HCT116 (cell line): ENCODE data around the gene THUMPD2. TPM values are rescaled to one million over a fixed set of nuclear protein-coding genes. Genes with fewer than 3 reads are reported as not detected.

Experiments
- ATAC-seq: fragments of 200-7000 bp; cut with Tn5 transposase; 2 replicates; pipeline ENCODE4 v1.9.1; 2020; ENCODE audit warnings: mild to moderate bottlenecking, moderate library complexity
- BruUV-seq: library from RNA; stranded (reverse); fragments of 400-500 nt; replicated peaks from 2 replicates; lab custom pipeline; 2021; lab: Mats Ljungman, UMichigan
- CTCF ChIA-PET: fragments of 300-600 bp; sonication (Branson Sonifier 250); formaldehyde crosslinking; loops from one replicate; lab custom pipeline; 2021; ENCODE audit warnings: antibody characterized with exemption; lab: Charles Lee
- POLR2A ChIA-PET: fragments of 300-600, 350-600 bp; sonication (Branson Sonifier 250); formaldehyde crosslinking; loops from one replicate; lab custom pipeline; 2021; ENCODE audit warnings: antibody characterized with exemption; lab: Charles Lee
- RAD21 ChIA-PET, 2 experiments: fragments of 300-600 bp; sonication (Branson Sonifier 250); formaldehyde crosslinking; loops; one replicate each; lab custom pipeline; 2023; ENCODE audit warnings: low total read pairs in 2 of 2; ENCODE audit not compliant: uncharacterized antibody in 2 of 2, unreplicated experiment in 2 of 2, low non-redundant PET in 1 of 2; lab: Charles Lee
- DNase-seq: peaks from one replicate; pipeline ENCODE4 v3.0.0-alpha.2; 2010; ENCODE audit warnings: low read depth, low spot score
- H2AFZ ChIP-seq: fragments of 200-600 bp; shearing (Covaris generic), sonication (generic); 2 replicates; pipeline ENCODE4 v1.6.1; 2017; ENCODE audit warnings: low read depth, mixed run types, mixed read lengths, antibody characterized with exemption, low read length; ENCODE audit not compliant: poor library complexity, severe bottlenecking
- H3K27ac ChIP-seq: 2 replicates; pipeline ENCODE4 v1.5.1; 2012; ENCODE audit warnings: low read depth, low read length
- H3K27me3 ChIP-seq: fragments of 200-600 bp; sonication (generic); 2 replicates; pipeline ENCODE4 v1.6.1; 2016; ENCODE audit warnings: mixed run types, low read length, mixed read lengths; ENCODE audit not compliant: insufficient read depth
- H3K36me3 ChIP-seq, 2 experiments: fragments of 200-500 bp in 1 of 2; fragments of 200-600 bp in 1 of 2; sonication (Bioruptor generic) in 1 of 2; sonication (generic) in 1 of 2; 2 replicates each; pipeline versions ENCODE4 v1.5.1 to v1.6.1; 2014 to 2016; ENCODE audit warnings: low read length in 2 of 2, inconsistent platforms in 1 of 2, mixed read lengths in 1 of 2, mixed run types in 1 of 2; ENCODE audit not compliant: insufficient read depth in 2 of 2, control insufficient read depth in 1 of 2
- H3K4me1 ChIP-seq, 2 experiments: fragments of 200-600 bp in 1 of 2; sonication (generic) in 1 of 2; 2 replicates each; pipeline versions ENCODE4 v1.5.1 to v1.6.1; 2012 to 2017; ENCODE audit warnings: low read length in 2 of 2, inconsistent platforms in 1 of 2, mild to moderate bottlenecking in 1 of 2, mixed read lengths in 1 of 2, mixed run types in 1 of 2, moderate library complexity in 1 of 2; ENCODE audit not compliant: insufficient read depth in 2 of 2, control insufficient read depth in 1 of 2
- H3K4me2 ChIP-seq: fragments of 200-600 bp; sonication (generic); 2 replicates; pipeline ENCODE4 v1.6.1; 2017; ENCODE audit warnings: mixed run types, low read length, mixed read lengths
- H3K4me3 ChIP-seq, 2 experiments: fragments of 200-600 bp in 1 of 2; sonication (generic) in 1 of 2; replicated peaks in 1 of 2; 2 replicates each; pipeline ENCODE4 v1.5.1; 2011 to 2016; ENCODE audit warnings: low read length in 2 of 2, control low read depth in 1 of 2, low read depth in 1 of 2, mild to moderate bottlenecking in 1 of 2, mixed read lengths in 1 of 2, mixed run types in 1 of 2
- H3K79me2 ChIP-seq: fragments of 200-600 bp; sonication (generic); 2 replicates; pipeline ENCODE4 v1.6.1; 2017; ENCODE audit warnings: mild to moderate bottlenecking, mixed run types, low read length, moderate library complexity, mixed read lengths; ENCODE audit not compliant: insufficient read depth
- H3K9ac ChIP-seq: fragments of 200-600 bp; sonication (generic); 2 replicates; pipeline ENCODE4 v1.6.1; 2016; ENCODE audit warnings: low read length, mixed read lengths
- H3K9me2 ChIP-seq: fragments of 200-600 bp; sonication (generic), shearing (Covaris generic); 2 replicates; pipeline ENCODE4 v1.6.1; 2017; ENCODE audit warnings: mixed run types, mild to moderate bottlenecking, moderate library complexity; ENCODE audit not compliant: insufficient read depth
- H3K9me3 ChIP-seq, 2 experiments: fragments of 200-500 bp in 1 of 2; fragments of 200-600 bp in 1 of 2; sonication (Bioruptor generic) in 1 of 2; sonication (generic) in 1 of 2; 2 replicates each; pipeline ENCODE4 v1.6.1; 2014 to 2017; ENCODE audit warnings: low read length in 2 of 2, mixed read lengths in 2 of 2, inconsistent platforms in 1 of 2, low read depth in 1 of 2, mild to moderate bottlenecking in 1 of 2, mixed run types in 1 of 2, moderate library complexity in 1 of 2; ENCODE audit not compliant: control insufficient read depth in 1 of 2, insufficient read depth in 1 of 2
- H4K20me1 ChIP-seq: fragments of 200-600 bp; sonication (generic), shearing (Covaris generic); 2 replicates; pipeline ENCODE4 v1.6.1; 2017; ENCODE audit warnings: mixed run types, mild to moderate bottlenecking, moderate library complexity; ENCODE audit not compliant: insufficient read depth
- ATF3 ChIP-seq: IDR thresholded peaks from 2 replicates; pipeline ENCODE4 v1.6.1; 2012
- CEBPB ChIP-seq: IDR thresholded peaks from 2 replicates; pipeline ENCODE4 v1.6.1; 2012; ENCODE audit warnings: low read depth
- EGR1 ChIP-seq: IDR thresholded peaks from 2 replicates; pipeline ENCODE4 v1.6.1; 2012; ENCODE audit warnings: low read depth
- ELF1 ChIP-seq: IDR thresholded peaks from 2 replicates; pipeline ENCODE4 v1.6.1; 2012; ENCODE audit warnings: low read depth, borderline replicate concordance
- EZH2phosphoT487 ChIP-seq: fragments of 200-600 bp; IDR thresholded peaks from 2 replicates; pipeline ENCODE4 v1.6.1; 2018; ENCODE audit warnings: antibody characterized with exemption, borderline replicate concordance
- FOSL1 ChIP-seq: IDR thresholded peaks from 2 replicates; pipeline ENCODE4 v1.6.1; 2012; ENCODE audit warnings: low read depth
- MAX ChIP-seq: IDR thresholded peaks from 2 replicates; pipeline ENCODE4 v1.6.1; 2012
- POLR2A ChIP-seq: IDR thresholded peaks from 2 replicates; pipeline ENCODE4 v1.7.0; 2011; ENCODE audit warnings: borderline replicate concordance; ENCODE audit not compliant: insufficient read depth, insufficient read length; ENCODE audit errors: extremely low read depth
- POLR2AphosphoS5 ChIP-seq: IDR thresholded peaks from 2 replicates; pipeline ENCODE4 v1.6.1; 2011; ENCODE audit warnings: mild to moderate bottlenecking, low read depth, low read length, moderate library complexity
- TCF7L2 ChIP-seq: IDR thresholded peaks from 2 replicates; pipeline ENCODE4 v1.7.0; 2011; ENCODE audit warnings: borderline replicate concordance, inconsistent platforms; ENCODE audit not compliant: insufficient read depth, insufficient read length; ENCODE audit errors: extremely low read depth
- ZNF274 ChIP-seq: fragments of 200-500 bp; sonication (Bioruptor generic); IDR thresholded peaks from 2 replicates; pipeline ENCODE4 v1.6.1; 2014; ENCODE audit warnings: mild to moderate bottlenecking, low read depth, low read length, inconsistent platforms
- intact Hi-C: fragments of 100-400 bp; cut with micrococcal nuclease; formaldehyde crosslinking; loops from 2 replicates; pipeline ENCODE4 v1.10.0; 2022
- total RNA-seq: library from RNA; stranded (reverse); gene quantifications from one replicate; pipeline ENCODE4 v1.2.1, GENCODE V29; 2021; ENCODE audit not compliant: unreplicated experiment
- TF ChIP-seq, protein P1 (sequence below), 3 experiments: fragments of 200-600 bp in 1 of 3; sonication (generic) in 1 of 3; IDR thresholded peaks in 2 of 3; conservative IDR thresholded peaks in 1 of 3; 2 replicates each; pipeline ENCODE4 v1.5.1; 2012 to 2017; ENCODE audit warnings: low read depth in 2 of 3, low read length in 2 of 3, antibody characterized with exemption in 1 of 3, borderline replicate concordance in 1 of 3, control low read depth in 1 of 3, mild to moderate bottlenecking in 1 of 3, mixed read lengths in 1 of 3, mixed run types in 1 of 3, moderate library complexity in 1 of 3; ENCODE audit not compliant: insufficient read depth in 1 of 3
- TF ChIP-seq, protein P2 (sequence below): IDR thresholded peaks from 2 replicates; pipeline ENCODE4 v1.6.1; 2012; ENCODE audit warnings: low read depth

Gene THUMPD2
- total RNA-seq, 1 experiment from 2014 or later: 15.8 TPM

DNA sequence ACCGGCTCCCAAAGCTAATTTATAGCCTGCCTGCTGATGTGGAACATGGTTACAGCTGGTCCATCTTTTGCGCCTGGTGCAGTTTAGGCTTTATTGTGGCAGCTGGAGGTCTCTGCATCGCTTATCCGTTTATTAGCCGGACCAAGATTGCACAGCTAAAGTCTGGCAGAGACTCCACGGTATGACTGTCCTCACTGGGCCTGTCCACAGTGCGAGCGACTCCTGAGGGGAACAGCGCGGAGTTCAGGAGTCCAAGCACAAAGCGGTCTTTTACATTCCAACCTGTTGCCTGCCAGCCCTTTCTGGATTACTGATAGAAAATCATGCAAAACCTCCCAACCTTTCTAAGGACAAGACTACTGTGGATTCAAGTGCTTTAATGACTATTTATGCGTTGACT, 62.0 kb downstream of the THUMPD2 start:
- H3K4me3 ChIP-seq: no peak overlapping the region
- no TSS peak for BruUV-seq
- CTCF ChIA-PET: interaction anchor here (0.9 kb wide), 1 partner anchor 11 kb away, joined by 3 read pairs; no protein-coding TSS in a partner anchor
- intact Hi-C loops: no loop called here
- no peaks in the 10 kb centered on the region for H4K20me1 ChIP-seq
- H3K27me3 ChIP-seq: 0 out of 2 replicates have a peak, but pooled peaks cover 7% of the 10 kb centered on the region
- POLR2A ChIA-PET: no interaction called here
- no peaks in the 10 kb centered on the region for H3K4me1 ChIP-seq
- no peak overlapping the region for H3K4me2 ChIP-seq
- H3K36me3 ChIP-seq: no peaks in the 10 kb centered on the region
- no peak overlapping the region for H3K9ac ChIP-seq
- no peaks in the 10 kb centered on the region for H3K79me2 ChIP-seq
- no peak for TF ChIP-seq ZNF274
- TF ChIP-seq CEBPB: no peak
- TF ChIP-seq POLR2AphosphoS5: no peak
- no peak for TF ChIP-seq FOSL1
- TF ChIP-seq TCF7L2: no peak
- no peak for TF ChIP-seq ELF1
- TF ChIP-seq, protein P1, sequence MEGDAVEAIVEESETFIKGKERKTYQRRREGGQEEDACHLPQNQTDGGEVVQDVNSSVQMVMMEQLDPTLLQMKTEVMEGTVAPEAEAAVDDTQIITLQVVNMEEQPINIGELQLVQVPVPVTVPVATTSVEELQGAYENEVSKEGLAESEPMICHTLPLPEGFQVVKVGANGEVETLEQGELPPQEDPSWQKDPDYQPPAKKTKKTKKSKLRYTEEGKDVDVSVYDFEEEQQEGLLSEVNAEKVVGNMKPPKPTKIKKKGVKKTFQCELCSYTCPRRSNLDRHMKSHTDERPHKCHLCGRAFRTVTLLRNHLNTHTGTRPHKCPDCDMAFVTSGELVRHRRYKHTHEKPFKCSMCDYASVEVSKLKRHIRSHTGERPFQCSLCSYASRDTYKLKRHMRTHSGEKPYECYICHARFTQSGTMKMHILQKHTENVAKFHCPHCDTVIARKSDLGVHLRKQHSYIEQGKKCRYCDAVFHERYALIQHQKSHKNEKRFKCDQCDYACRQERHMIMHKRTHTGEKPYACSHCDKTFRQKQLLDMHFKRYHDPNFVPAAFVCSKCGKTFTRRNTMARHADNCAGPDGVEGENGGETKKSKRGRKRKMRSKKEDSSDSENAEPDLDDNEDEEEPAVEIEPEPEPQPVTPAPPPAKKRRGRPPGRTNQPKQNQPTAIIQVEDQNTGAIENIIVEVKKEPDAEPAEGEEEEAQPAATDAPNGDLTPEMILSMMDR (IDR thresholded peaks at IDR 0.05 in 2 of 3, conservative IDR thresholded peaks at IDR 0.05 in 1 of 3; ENCODE audit: borderline replicate concordance in 1 of 3, insufficient read depth in 1 of 3, low read depth in 2 of 3, low read length in 2 of 3): no peak
- TF ChIP-seq, protein P2, sequence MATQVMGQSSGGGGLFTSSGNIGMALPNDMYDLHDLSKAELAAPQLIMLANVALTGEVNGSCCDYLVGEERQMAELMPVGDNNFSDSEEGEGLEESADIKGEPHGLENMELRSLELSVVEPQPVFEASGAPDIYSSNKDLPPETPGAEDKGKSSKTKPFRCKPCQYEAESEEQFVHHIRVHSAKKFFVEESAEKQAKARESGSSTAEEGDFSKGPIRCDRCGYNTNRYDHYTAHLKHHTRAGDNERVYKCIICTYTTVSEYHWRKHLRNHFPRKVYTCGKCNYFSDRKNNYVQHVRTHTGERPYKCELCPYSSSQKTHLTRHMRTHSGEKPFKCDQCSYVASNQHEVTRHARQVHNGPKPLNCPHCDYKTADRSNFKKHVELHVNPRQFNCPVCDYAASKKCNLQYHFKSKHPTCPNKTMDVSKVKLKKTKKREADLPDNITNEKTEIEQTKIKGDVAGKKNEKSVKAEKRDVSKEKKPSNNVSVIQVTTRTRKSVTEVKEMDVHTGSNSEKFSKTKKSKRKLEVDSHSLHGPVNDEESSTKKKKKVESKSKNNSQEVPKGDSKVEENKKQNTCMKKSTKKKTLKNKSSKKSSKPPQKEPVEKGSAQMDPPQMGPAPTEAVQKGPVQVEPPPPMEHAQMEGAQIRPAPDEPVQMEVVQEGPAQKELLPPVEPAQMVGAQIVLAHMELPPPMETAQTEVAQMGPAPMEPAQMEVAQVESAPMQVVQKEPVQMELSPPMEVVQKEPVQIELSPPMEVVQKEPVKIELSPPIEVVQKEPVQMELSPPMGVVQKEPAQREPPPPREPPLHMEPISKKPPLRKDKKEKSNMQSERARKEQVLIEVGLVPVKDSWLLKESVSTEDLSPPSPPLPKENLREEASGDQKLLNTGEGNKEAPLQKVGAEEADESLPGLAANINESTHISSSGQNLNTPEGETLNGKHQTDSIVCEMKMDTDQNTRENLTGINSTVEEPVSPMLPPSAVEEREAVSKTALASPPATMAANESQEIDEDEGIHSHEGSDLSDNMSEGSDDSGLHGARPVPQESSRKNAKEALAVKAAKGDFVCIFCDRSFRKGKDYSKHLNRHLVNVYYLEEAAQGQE: no peak
- no peak for TF ChIP-seq EZH2phosphoT487
- no peak for TF ChIP-seq POLR2A
- TF ChIP-seq ATF3: no peak
- no peak for TF ChIP-seq EGR1
- no peak for TF ChIP-seq MAX
- RAD21 ChIA-PET: no interaction called here
- H2AFZ ChIP-seq: no peak overlapping the region
- ATAC-seq (no peak), DNase-seq (no peak)
- H3K9me3 ChIP-seq: no peaks in the 10 kb centered on the region
- no peak overlapping the region for H3K27ac ChIP-seq
- no peaks in the 10 kb centered on the region for H3K9me2 ChIP-seq
